KBM-7 (cell line): ENCODE data around the gene TEX19.
"Not testable (repeated sequence)": the region's sequence is repeated elsewhere in the genome, so short reads cannot be mapped to it uniquely, and the experiment has no call there.

Experiments used
- DNase-seq: peaks from one replicate; pipeline ENCODE4 v3.0.0-alpha.2; 2015
- in situ Hi-C: fragments of 300-500 bp; cut with MboI; formaldehyde crosslinking; loops from 2 replicates; pipeline ENCODE4 v1.14.3; 2020; ENCODE audit warnings: low sequenced_read_pairs, low pct_unique_long_range_greater_than_20kb, mixed read lengths

The TEX19 gene

DNA sequence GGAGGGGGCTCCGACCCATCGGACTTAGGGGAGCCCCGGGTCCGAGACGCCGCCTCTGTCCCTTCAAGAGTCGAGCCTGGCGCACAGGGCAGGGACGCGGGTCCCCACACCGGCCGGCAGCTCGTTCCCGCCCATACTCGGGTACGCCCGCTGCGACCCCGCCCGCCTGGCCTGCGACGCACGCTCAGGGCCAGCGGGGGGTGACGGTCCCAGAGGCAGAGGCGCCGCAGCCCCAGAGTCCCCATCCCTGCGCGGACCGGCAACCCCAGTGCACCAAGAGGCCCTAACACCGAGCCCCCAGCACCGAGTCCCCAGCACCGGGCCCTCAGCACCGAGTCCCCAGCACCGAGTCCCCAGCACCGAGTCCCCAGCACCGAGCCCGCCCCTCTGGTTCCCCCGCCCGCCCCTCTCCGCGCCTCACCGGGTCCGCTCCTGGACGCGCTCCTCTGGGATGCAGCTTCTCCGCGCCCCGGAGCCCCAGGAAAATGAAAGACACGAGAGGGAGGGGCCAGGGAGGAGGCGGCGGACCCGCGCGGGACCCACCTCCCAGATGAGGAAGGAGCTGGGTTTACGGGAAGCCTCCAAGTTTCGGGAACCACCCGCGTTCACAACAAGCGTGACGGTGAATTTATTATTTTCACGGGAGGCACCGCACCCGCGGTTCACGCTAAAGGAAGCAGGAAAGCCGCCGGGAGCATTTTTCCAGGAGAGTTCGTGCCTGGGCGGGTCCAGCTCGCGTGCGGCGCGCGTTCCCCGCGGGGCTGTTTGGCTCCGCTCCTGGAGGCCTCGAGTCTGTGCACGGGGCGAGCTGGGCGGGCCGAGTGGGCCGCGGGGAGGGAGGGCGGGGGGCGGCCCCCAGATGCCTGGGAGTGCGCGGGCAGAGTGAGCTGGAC is 25.5 kb upstream of the TEX19 start, which contains the start of gene SECTM1:
TSS of gene SECTM1 (minus strand) at position 488 of the 893 bp plus-strand sequence. CDS start 6,526 bp downstream, outside the sequence.
- in situ Hi-C loops = no loop called here
- no peak for DNase-seq

DNA sequence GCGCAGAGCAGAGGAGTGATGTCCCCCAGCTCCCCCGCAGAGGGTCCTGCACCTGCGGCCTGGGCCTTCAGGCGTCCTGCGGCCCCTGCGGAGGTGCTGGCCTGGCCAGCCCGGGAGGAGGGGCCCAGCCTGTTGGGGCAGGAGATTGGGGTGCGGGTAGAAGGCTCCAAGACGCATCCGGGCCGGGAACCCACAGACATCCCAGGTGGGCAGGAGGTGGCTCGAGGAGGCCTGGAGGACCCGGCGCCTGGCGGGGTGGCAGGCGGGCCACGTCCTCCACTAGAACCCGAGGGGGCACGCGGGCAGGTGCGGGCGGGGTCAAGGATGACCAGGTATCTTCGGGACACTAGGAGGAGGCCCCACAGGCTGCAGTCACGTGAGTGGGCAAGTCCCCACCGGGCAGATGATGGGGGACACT is 24.8 kb upstream of the TEX19 start:
- in situ Hi-C loops = no loop called here
- no peak for DNase-seq

DNA sequence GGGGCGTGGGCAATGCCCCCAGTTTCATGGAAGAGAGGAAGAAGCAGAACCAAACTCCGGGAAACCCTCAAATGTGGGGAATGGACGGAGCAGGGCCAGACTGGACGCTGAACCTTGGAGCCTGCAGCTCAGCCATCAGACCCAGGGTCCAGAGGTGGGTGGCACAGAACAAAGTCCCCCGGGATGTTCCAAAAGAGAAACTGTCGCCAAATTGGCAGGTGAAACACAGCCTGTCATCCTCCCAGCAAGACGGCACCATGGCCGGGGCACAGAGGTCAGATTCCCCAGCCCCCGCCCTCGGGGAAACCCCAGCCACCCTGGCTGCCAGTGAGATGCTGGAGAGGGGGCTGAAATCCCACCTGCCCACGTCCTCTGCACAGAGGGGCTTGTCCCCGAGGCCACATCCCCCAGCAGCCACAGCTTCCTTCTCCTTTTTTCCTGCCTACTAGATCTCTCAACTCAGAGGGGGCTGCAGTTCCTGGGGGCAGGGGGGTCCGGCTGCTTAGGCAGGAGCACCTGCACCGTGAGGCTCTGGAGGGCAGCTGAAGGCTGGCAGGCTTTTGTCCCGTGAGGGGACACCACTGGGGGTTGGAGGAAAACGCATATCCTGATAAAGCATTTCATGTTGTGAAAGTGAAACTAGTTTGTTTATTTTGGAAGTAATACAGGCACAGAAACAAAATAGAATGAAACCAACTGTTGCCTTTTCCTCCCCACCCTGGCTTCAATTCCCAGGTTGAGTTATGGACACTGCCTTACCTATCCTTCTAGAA is 24.2 kb upstream of the TEX19 start:
- in situ Hi-C loops = no loop called here
- peak; percentile 47 for DNase-seq

DNA sequence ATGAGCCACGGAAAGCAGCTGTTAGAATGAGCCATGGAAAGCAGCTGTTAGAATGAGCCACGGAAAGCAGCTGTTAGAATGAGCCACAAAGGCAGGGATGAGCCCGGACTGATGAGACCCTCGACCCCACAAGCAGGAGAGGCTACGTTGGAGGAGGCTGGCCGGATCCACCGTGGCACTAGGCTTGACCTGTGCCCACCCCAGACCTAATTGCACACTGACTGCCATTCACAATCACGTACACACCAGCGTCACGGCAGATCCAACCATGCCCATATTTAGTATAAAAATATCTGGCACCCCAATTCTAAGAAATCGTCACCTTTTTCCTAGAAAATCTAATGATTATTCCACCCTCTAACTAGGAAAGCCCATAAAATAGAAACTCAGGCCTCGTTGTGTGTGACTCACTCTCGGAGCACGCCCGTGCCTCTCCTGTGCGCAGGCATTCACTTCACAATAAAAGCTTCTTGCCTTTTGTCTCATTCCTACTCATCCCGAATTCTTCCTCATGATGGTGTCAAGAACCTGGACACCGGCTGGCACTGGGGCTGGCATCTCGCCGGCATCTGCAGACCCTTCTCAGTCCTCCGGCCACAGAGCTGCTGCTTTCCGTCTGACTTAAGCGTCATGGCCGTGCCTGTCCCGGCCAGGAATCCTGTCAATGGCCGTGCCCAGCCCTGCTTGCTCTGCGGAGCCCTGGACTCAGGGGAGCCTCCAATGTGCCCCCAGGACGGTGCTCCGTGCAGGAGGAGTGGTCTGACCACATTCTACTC is 20.0 kb upstream of the TEX19 start:
- in situ Hi-C loops = no loop called here
- peak; percentile 45 for DNase-seq

DNA sequence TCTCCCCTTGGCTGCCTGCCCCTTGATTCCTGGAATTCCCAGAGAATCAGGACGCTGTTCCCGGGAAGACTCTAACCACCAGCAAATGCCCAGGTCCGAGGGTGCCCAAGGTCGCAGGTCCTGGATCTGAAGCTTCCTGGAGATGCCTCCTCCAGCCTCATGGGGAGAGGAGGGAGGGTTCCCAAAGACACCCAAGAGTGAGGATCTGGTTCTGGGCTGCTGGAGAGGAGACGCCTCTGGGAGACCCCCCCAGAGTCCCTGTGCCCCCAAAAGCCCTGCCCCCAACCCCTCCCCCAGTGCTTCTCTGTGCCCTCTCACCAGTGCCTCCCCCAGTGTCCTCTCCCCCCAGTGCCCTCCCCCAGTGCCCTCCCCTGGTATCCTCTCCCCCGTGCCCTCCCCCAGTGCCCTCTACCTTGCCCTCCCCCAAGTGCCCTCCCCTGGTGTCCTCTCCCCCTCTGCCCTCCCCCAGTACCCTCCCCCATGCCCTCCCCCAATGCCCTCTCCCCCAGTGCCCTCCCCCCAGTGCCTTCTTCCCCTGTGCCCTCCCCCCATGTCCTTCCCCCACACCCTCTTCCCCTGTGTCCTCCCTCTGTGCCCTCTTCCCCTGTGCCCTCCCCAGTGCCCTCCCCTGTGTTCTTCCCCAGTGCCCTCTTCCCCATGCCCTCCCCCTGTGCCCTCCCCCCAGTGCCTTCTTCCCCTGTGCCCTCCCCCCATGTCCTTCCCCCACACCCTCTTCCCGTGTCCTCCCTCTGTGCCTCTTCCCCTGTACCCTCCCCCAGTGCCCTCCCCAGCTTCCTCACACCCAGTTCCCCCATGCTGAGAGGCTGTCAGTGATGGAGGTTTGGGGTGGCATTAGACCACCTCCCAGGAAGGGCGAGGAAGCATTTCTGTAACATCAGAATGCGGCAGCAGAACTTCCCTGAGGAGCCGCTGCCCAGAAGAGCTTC is 19.1 kb upstream of the TEX19 start:
- in situ Hi-C loops = no loop called here
- no peak for DNase-seq

DNA sequence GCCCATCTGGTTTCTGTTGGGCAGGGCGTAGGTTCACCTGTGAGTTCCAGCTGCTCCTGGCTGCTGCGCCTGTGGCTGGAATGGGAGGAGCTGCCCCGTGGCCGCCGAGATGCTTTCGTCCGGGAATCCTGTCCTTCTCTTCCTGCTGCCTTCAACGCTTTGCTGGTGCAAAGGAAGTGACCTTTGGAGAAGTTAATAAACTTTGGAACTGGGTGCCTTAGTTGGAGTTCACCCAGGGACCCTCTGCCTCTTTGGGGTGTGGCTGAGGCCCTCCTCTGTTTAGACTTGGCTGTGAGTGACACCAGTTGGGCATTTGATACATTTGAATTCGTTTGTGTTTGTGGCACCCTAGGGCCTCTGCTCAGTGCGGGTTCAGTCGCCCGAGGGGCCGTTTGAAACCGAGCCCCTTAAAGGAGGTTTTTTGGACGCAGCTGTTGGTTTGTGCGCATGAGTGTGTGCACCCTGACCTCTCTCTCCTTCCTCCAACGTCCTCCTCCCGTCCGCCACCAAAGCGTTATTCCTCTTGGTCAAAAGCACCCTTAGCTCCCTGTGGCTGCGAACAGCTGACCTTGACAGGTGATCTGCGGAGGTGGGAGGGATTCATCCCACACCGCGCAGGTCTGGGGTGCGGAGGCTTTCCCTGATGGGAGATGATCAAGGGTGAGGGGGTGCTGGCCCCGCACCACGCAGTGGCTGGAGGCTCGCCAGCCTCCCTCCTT is 16.5 kb upstream of the TEX19 start:
- no peak for DNase-seq
- in situ Hi-C loops = no loop called here

DNA sequence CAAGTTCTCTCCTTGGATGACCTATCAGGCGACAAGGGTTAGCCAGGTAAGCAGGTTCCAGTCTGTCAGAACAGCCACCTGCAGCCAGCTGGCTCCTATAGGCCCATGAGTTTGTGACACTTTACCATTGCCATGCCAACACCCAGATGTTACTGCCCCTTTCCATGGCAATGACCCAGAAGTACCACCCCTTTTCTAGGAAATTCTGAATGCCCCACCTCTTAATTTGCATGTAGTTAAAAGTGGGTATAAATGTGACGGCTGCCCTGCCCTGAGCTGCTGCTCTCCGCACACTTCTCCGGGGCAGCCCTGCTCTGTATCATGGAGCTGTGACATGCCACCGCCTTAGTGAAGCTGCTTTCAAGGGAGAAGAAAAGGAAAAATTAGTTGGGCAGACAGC is 15.5 kb upstream of the TEX19 start:
- DNase-seq = peak; percentile 48
- in situ Hi-C loops = no loop called here

DNA sequence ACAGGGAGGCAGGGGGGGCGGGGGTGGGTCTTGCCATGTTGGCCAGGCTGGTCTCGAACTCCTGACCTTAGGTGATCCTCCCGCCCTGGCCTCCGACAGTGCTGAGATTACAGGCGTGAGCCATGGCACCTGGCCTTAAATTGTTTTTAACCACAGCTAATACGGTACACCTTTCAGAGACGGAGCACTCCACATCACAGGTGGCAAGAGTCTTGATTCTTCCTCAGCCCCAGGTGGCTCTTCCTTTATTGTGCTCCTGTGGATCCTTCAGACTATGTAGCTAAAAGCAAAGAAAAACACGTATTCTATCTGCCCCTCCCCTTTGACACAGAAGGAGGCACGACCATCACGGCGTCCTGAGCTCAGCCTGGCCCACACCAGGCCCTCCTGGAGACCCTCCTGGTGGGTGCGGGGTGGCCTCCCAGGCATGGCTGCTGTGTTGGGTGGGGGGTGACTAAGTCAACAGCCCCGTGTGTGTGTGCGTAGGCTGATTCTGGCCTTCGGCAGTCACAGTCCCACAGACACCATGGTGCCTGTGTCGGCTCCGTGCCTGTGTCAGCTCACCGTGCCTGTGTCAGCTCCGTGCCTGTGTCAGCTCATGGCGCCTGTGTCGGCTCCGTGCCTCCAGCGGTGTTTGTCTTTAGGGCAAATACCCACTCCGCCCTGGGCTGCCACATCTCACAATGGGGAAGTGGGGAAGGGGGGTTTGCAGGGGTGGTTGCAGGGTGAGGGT is 14.7 kb upstream of the TEX19 start:
- in situ Hi-C loops = no loop called here
- no peak for DNase-seq

DNA sequence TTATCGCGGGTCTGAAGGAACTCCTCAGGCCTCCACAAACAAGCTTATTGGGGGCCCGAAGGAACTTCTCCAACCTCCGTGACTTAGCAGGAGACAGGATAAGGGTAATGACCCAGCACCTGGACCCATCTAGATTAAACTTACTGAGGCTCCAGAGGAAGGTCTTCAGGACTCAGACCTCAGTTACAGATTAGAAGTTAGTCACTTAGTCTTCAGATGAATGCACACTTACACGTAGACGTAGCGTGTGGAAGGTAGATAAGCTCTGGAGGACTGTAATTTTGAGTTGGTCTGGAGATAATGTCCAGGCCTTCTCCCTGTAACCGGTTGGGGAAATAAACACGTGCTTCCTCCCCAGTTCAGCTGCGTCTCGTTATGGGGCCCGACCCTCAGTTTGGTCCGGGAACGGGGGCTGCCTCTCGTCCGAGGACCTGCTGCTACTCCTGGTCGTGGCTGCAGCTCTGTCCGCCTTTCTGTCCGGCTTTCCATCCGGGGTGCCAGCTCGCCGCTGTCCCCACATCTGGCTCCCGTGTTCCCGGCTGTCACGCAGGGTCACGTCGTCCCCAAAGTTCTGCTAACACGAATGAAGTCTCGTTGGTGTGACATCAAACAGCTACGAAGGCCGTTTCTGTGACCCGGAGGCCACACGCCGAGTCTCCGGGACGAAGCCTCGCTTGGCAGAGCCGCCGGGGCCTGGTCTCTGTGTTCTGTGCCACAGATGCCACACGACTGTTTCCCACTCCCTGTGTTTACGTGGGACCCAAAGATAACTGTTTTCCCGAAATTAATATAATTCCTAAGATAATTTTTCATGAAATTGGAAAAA is 13.7 kb upstream of the TEX19 start:
- in situ Hi-C loops = no loop called here
- DNase-seq = no peak

DNA sequence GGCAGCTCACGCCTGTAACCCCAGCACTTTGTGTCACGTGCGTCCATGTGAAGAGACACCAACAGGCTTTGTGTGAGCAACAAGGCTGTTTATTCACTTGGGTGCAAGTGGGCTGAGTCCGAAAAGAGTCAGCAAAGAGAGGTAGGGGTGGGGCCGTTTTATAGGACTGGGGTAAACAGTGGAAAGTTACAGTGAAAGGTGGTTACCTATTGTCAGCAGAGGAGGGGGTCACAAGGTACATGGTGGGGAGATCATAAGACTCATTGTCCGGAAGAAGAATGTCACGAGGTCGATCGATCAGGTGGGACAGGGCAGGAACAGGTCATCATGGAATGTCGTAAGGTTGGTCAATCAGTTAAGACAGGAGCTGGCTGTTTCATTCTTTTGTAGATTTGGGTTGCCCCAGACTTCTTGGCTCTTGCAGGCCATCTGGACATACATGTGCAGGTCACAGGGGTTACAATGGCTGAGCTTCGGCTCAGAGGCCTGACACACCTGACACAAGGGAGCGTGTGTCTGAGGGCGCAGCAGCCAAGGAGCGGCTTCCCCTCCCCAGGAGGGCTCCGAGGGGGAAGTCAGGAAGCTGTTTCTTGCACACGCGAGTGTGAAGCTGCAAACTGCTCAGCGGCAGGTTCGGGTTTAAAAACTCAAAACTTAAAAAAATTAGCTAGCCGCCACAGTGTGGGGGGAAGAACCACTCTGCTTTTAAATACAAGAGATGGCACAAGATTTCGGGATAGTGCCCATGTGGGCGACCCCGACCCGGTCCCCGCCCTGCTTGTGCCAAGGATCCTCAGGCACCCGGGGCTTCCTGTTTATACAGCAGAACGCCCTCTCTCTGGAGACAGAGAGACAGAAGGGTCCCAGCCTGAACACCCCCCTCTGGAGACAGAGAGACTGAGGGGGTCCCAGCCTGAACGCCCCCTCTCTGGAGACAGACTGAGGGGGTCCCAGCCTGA is 12.4 kb upstream of the TEX19 start:
- in situ Hi-C loops = no loop called here

DNA sequence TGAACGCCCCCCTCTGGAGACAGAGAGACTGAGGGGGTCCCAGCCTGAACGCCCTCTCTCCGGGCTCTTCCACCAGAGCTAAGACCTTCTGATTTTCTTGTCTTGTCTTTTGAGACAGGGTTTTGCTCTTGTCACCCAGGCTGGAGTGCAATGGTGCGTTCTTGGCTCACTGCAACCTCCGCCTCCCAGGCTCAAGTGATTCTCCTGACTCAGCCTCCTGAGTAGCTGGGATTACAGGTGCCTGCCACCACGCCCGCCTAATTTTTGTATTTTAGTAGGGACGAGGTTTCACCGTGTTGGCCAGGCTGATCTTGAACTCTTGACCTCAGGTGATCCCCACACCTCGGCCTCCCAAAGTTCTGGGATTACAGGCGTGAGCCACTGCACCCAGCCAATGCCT is 11.1 kb upstream of the TEX19 start:
- in situ Hi-C loops, DNase-seq: not testable (repeated sequence)

More for the DNA sequence above, 12.4 kb upstream of the TEX19 start:
- peak; percentile 51 for DNase-seq

DNA sequence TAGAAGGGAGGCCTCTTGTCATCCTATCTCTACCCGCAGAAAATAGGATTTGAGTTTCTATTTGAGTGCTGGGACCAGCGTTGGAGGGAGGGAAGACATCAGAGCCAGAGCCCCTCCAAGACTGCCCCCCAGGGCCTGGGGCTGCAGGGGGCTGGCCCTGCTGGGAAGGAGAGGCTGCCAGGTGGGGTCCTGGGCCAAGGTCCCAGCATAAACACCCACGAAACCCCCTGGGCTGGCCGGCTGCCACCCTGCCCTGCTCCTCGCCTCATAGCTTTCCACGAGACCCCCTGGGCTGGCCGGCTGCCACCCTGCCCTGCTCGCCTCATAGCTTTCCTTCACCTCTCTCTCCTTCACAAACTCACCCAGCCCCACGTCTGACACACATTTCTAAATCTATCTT is 10.6 kb upstream of the TEX19 start:
- in situ Hi-C loops = no loop called here
- DNase-seq = no peak

DNA sequence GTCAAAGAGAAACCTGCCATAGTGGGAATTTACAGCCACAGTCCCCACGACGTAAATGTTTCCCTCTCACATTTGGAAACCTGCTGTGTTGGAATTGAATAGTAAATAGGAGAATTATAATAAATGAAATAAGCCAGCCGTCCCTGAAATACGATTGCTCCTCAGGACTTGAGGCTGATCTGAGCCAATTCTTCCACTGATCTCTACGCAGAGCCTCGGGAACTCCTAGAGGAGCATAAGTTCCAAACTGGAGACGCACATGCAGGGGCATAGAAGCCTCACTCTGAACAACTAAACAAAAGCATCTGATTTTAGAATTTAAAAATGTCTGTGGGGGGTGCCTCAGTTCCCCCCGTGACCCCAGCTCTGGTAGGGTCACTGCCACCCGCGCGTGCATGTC is 10.2 kb upstream of the TEX19 start:
- no peak for DNase-seq
- in situ Hi-C loops = no loop called here

DNA sequence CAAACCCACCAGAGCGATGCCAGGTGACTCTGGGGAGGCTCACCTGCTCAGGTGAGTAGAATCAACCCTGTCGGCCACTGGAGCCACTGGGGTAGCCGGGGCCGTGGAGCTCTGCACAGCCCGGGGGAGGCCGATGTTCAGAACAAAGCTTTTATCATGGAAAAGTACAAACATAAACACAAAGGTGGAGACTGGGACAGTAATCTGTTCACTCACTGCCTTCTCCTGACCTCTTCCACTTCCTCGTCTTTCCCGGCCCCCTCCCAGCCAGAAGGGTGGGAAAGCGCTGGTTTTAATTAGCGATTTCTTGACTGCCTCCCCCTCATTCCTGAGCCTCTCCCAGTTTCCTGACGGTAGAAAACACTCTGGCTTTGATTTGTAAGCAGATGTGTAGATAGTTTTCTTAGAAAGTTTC is 9.8 kb upstream of the TEX19 start:
- in situ Hi-C loops = no loop called here
- DNase-seq = no peak
